CD8-positive, alpha-beta memory T cell (primary cell): Measurements from ENCODE around the gene CHRM4. TPM values are rescaled to one million over a fixed set of nuclear protein-coding genes. Genes with fewer than 3 reads are reported as not detected.

ENCODE experiments used
- CTCF ChIA-PET: fragments of 350-600 bp; sonication (Branson Sonifier 250); formaldehyde crosslinking; loops from one replicate; lab custom pipeline; 2021; ENCODE audit warnings: antibody characterized with exemption; lab: Charles Lee
- POLR2A ChIA-PET: fragments of 350-600 bp; sonication (Branson Sonifier 250); formaldehyde crosslinking; loops from one replicate; lab custom pipeline; 2021; ENCODE audit warnings: antibody characterized with exemption; lab: Charles Lee
- DNase-seq, 5 donors: peaks; one replicate each; pipeline versions ENCODE4 v3.0.0 to v3.0.0-alpha.2; 2020 to 2022; ENCODE audit warnings: mixed read lengths in 1 of 5
- H3K27ac ChIP-seq: one replicate; pipeline ENCODE4 v1.7.0; 2013; ENCODE audit warnings: low read depth, mild to moderate bottlenecking, low read length, moderate library complexity
- H3K27me3 ChIP-seq: 2 replicates; pipeline ENCODE4 v1.7.0; 2013; ENCODE audit warnings: low read length, mild to moderate bottlenecking; ENCODE audit not compliant: insufficient read depth, poor library complexity, severe bottlenecking
- H3K36me3 ChIP-seq: 2 replicates; pipeline ENCODE4 v1.7.0; 2013; ENCODE audit warnings: mild to moderate bottlenecking, low read length, moderate library complexity; ENCODE audit not compliant: insufficient read depth
- H3K4me1 ChIP-seq: 2 replicates; pipeline ENCODE4 v1.7.0; 2013; ENCODE audit warnings: mild to moderate bottlenecking, low read length, moderate library complexity; ENCODE audit not compliant: insufficient read depth
- H3K4me3 ChIP-seq: 2 replicates; pipeline ENCODE4 v1.7.0; 2013; ENCODE audit warnings: mild to moderate bottlenecking, low read length
- H3K9me3 ChIP-seq: 2 replicates; pipeline ENCODE4 v1.7.0; 2013; ENCODE audit warnings: mild to moderate bottlenecking, low read length
- H3K27ac Mint-ChIP-seq, 8 donors: one replicate each; pipeline ENCODE4 v1.8.0; 2020 to 2021; ENCODE audit warnings: mixed read lengths in 8 of 8, mild to moderate bottlenecking in 6 of 8, inconsistent platforms in 3 of 8, moderate library complexity in 3 of 8
- H3K27me3 Mint-ChIP-seq, 2 donors: one replicate each; pipeline ENCODE4 v1.8.0; 2020 to 2021; ENCODE audit warnings: mixed read lengths in 2 of 2, mild to moderate bottlenecking in 1 of 2, moderate library complexity in 1 of 2
- H3K36me3 Mint-ChIP-seq, 3 donors: one replicate each; pipeline ENCODE4 v1.8.0; 2020 to 2021; ENCODE audit warnings: mixed read lengths in 3 of 3, inconsistent platforms in 1 of 3, mild to moderate bottlenecking in 1 of 3
- H3K4me1 Mint-ChIP-seq, 3 donors: one replicate each; pipeline ENCODE4 v1.8.0; 2020 to 2021; ENCODE audit warnings: mixed read lengths in 3 of 3, inconsistent platforms in 1 of 3, mild to moderate bottlenecking in 1 of 3
- H3K4me3 Mint-ChIP-seq, 7 donors: one replicate each; pipeline ENCODE4 v1.8.0; 2020 to 2021; ENCODE audit warnings: mixed read lengths in 7 of 7, mild to moderate bottlenecking in 6 of 7, moderate library complexity in 4 of 7, inconsistent platforms in 2 of 7
- H3K9me3 Mint-ChIP-seq, 5 donors: one replicate each; pipeline ENCODE4 v1.8.0; 2020 to 2022; ENCODE audit warnings: mixed read lengths in 5 of 5, mild to moderate bottlenecking in 3 of 5, moderate library complexity in 2 of 5, inconsistent platforms in 1 of 5
- polyA plus RNA-seq: library from polyadenylated mRNA; unstranded; fragments of 300-500 nt; fragmentation: Illumina TruSeq; gene quantifications from one replicate; pipeline ENCODE4 v1.2.3, GENCODE V29; 2021
- total RNA-seq, 2 experiments: library from RNA; stranded (reverse); gene quantifications; one replicate each; pipeline ENCODE4 v1.2.3, GENCODE V29; 2021

CHRM4 gene
- total and polyA plus RNA-seq, 3 experiments from 2014 or later = 0.63 TPM; not detected in 2

GRCh38 chr11:46426233-46426991 lies 34.8 kb upstream of the CHRM4 start:
- DNase-seq = no peak
- H3K27ac Mint-ChIP-seq = no peak overlapping the region
- H3K27me3 ChIP-seq = no peaks in the 10 kb centered on the region
- H3K4me3 ChIP-seq = no peak overlapping the region
- H3K36me3 Mint-ChIP-seq = peaks cover 5 to 80% (median 23%) of the 10 kb centered on the region in 3 donors
- no peaks in the 10 kb centered on the region for H3K4me1 Mint-ChIP-seq
- no peaks in the 10 kb centered on the region for H3K9me3 ChIP-seq
- no peak overlapping the region for H3K4me3 Mint-ChIP-seq
- ChIA-PET POLR2A (no interaction called here), CTCF (no interaction called here)
- H3K27ac ChIP-seq = no peak overlapping the region
- peaks cover 19% of the 10 kb centered on the region for H3K36me3 ChIP-seq
- no peaks in the 10 kb centered on the region for H3K4me1 ChIP-seq
- H3K9me3 Mint-ChIP-seq = no peaks in the 10 kb centered on the region
- peaks cover 0 to 1% of the 10 kb centered on the region in 2 donors for H3K27me3 Mint-ChIP-seq

GRCh38 chr11:46422588-46422987 lies 31.0 kb upstream of the CHRM4 start:
- H3K4me3 ChIP-seq = no peak overlapping the region
- Mint-ChIP-seq H3K9me3 (no peaks in the 10 kb centered on the region), H3K27ac (peak overlapping the region in 2 of 8 donors; percentile 46 to 64), H3K27me3 (no peaks in the 10 kb centered on the region), H3K4me1 (no peaks in the 10 kb centered on the region), H3K4me3 (no peak overlapping the region), H3K36me3 (peaks cover 5 to 77% (median 24%) of the 10 kb centered on the region in 3 donors)
- POLR2A ChIA-PET = no interaction called here
- H3K9me3 ChIP-seq = no peaks in the 10 kb centered on the region
- DNase-seq = no peak
- H3K4me1 ChIP-seq = no peaks in the 10 kb centered on the region
- CTCF ChIA-PET = interaction anchor here (1.1 to 2.3 kb wide), 2 partner anchors 13 to 107 kb away, joined by 3 to 5 read pairs; no protein-coding TSS in a partner anchor
- H3K36me3 ChIP-seq = peaks cover 18% of the 10 kb centered on the region
- no peaks in the 10 kb centered on the region for H3K27me3 ChIP-seq
- no peak overlapping the region for H3K27ac ChIP-seq

- Mint-ChIP-seq H3K27ac (no peak overlapping the region), H3K9me3 (no peaks in the 10 kb centered on the region), H3K27me3 (no peaks in the 10 kb centered on the region), H3K4me3 (no peak overlapping the region), H3K36me3 (peaks cover 0 to 77% (median 21%) of the 10 kb centered on the region in 3 donors), H3K4me1 (no peaks in the 10 kb centered on the region)
- DNase-seq = no peak
- H3K4me1 ChIP-seq = no peaks in the 10 kb centered on the region
- peaks cover 24% of the 10 kb centered on the region for H3K36me3 ChIP-seq
- ChIA-PET POLR2A (no interaction called here), CTCF (interaction anchor here (2.3 kb wide), 1 partner anchor 14 kb away, joined by 5 read pairs; no protein-coding TSS in a partner anchor)
- no peaks in the 10 kb centered on the region for H3K27me3 ChIP-seq
- H3K4me3 ChIP-seq = no peak overlapping the region
- H3K9me3 ChIP-seq = no peaks in the 10 kb centered on the region
- H3K27ac ChIP-seq = no peak overlapping the region
Observed at GRCh38 chr11:46421257-46421880, 29.8 kb upstream of the CHRM4 start.

- no peaks in the 10 kb centered on the region for H3K9me3 ChIP-seq
- H3K36me3 ChIP-seq = peaks cover 31% of the 10 kb centered on the region
- no peak for DNase-seq
- CTCF ChIA-PET = no interaction called here
- no peaks in the 10 kb centered on the region for H3K9me3 Mint-ChIP-seq
- no peaks in the 10 kb centered on the region for H3K27me3 ChIP-seq
- H3K27ac Mint-ChIP-seq = peak overlapping the region in 1 of 8 donors; percentile 27
- peaks cover 5 to 6% (median 5%) of the 10 kb centered on the region in 3 donors for H3K4me1 Mint-ChIP-seq
- H3K4me3 ChIP-seq = no peak overlapping the region
- peaks cover 7% of the 10 kb centered on the region for H3K4me1 ChIP-seq
- H3K36me3 Mint-ChIP-seq = peaks cover 5 to 81% (median 26%) of the 10 kb centered on the region in 3 donors
- no peaks in the 10 kb centered on the region for H3K27me3 Mint-ChIP-seq
- no peak overlapping the region for H3K4me3 Mint-ChIP-seq
- POLR2A ChIA-PET = interaction anchor here (0.6 kb wide), 1 partner anchor 12 kb away, joined by 3 read pairs; no protein-coding TSS in a partner anchor
- H3K27ac ChIP-seq = no peak overlapping the region
Observed at GRCh38 chr11:46420513-46420912, 28.9 kb upstream of the CHRM4 start.

GRCh38 chr11:46418751-46419150 lies 27.2 kb upstream of the CHRM4 start:
- no peak overlapping the region for H3K27ac ChIP-seq
- Mint-ChIP-seq H3K27ac (no peak overlapping the region), H3K9me3 (no peaks in the 10 kb centered on the region), H3K27me3 (no peaks in the 10 kb centered on the region), H3K4me3 (no peak overlapping the region), H3K4me1 (peaks cover 14 to 21% (median 17%) of the 10 kb centered on the region in 3 donors), H3K36me3 (peaks cover 5 to 88% (median 30%) of the 10 kb centered on the region in 3 donors)
- CTCF ChIA-PET = no interaction called here
- peaks cover 18% of the 10 kb centered on the region for H3K4me1 ChIP-seq
- no peak for DNase-seq
- peaks cover 35% of the 10 kb centered on the region for H3K36me3 ChIP-seq
- no peak overlapping the region for H3K4me3 ChIP-seq
- no peaks in the 10 kb centered on the region for H3K9me3 ChIP-seq
- H3K27me3 ChIP-seq = no peaks in the 10 kb centered on the region
- POLR2A ChIA-PET = no interaction called here

- H3K4me3 ChIP-seq = no peak overlapping the region
- peaks cover 5 to 94% (median 30%) of the 10 kb centered on the region in 3 donors for H3K36me3 Mint-ChIP-seq
- no peak overlapping the region for H3K27ac ChIP-seq
- no peaks in the 10 kb centered on the region for H3K9me3 ChIP-seq
- ChIA-PET CTCF (interaction anchor here (1.6 kb wide), 1 partner anchor 66 kb away, joined by 3 read pairs; no protein-coding TSS in a partner anchor), POLR2A (no interaction called here)
- H3K27me3 ChIP-seq = no peaks in the 10 kb centered on the region
- DNase-seq = no peak
- peak overlapping the region in 1 of 8 donors; percentile 3 for H3K27ac Mint-ChIP-seq
- no peak overlapping the region for H3K4me3 Mint-ChIP-seq
- H3K27me3 Mint-ChIP-seq = no peaks in the 10 kb centered on the region
- H3K4me1 Mint-ChIP-seq = peaks cover 14 to 21% (median 17%) of the 10 kb centered on the region in 3 donors
- H3K4me1 ChIP-seq = peaks cover 18% of the 10 kb centered on the region
- no peaks in the 10 kb centered on the region for H3K9me3 Mint-ChIP-seq
- H3K36me3 ChIP-seq = peaks cover 35% of the 10 kb centered on the region
Observed at GRCh38 chr11:46417711-46418110, 26.1 kb upstream of the CHRM4 start.

GRCh38 chr11:46414879-46415278 lies 23.3 kb upstream of the CHRM4 start:
- Histone ChIP-seq H3K4me1 (peaks cover 18% of the 10 kb centered on the region), H3K9me3 (no peaks in the 10 kb centered on the region), H3K36me3 (peaks cover 23% of the 10 kb centered on the region), H3K27me3 (no peaks in the 10 kb centered on the region), H3K4me3 (no peak overlapping the region), H3K27ac (no peak overlapping the region)
- no peaks in the 10 kb centered on the region for H3K27me3 Mint-ChIP-seq
- H3K9me3 Mint-ChIP-seq = no peaks in the 10 kb centered on the region
- ChIA-PET POLR2A (no interaction called here), CTCF (no interaction called here)
- no peak overlapping the region for H3K4me3 Mint-ChIP-seq
- H3K27ac Mint-ChIP-seq = no peak overlapping the region
- DNase-seq = no peak
- peaks cover 5 to 84% (median 20%) of the 10 kb centered on the region in 3 donors for H3K36me3 Mint-ChIP-seq
- H3K4me1 Mint-ChIP-seq = peaks cover 14 to 21% (median 17%) of the 10 kb centered on the region in 3 donors

GRCh38 chr11:46414466-46414796 lies 22.9 kb upstream of the CHRM4 start:
- Histone ChIP-seq H3K4me3 (no peak overlapping the region), H3K27me3 (no peaks in the 10 kb centered on the region), H3K36me3 (peaks cover 27% of the 10 kb centered on the region), H3K9me3 (no peaks in the 10 kb centered on the region), H3K4me1 (peaks cover 18% of the 10 kb centered on the region), H3K27ac (no peak overlapping the region)
- POLR2A ChIA-PET = no interaction called here
- H3K4me1 Mint-ChIP-seq = peaks cover 14 to 21% (median 17%) of the 10 kb centered on the region in 3 donors
- peaks cover 8 to 86% (median 20%) of the 10 kb centered on the region in 3 donors for H3K36me3 Mint-ChIP-seq
- H3K27ac Mint-ChIP-seq = peak overlapping the region in 2 of 8 donors; percentile 51 to 61
- CTCF ChIA-PET = no interaction called here
- H3K9me3 Mint-ChIP-seq = no peaks in the 10 kb centered on the region
- peak in 2 of 5 donors; percentile 24 to 76 for DNase-seq
- no peaks in the 10 kb centered on the region for H3K27me3 Mint-ChIP-seq
- no peak overlapping the region for H3K4me3 Mint-ChIP-seq
